ENCODE measurements around the gene LLGL1.
A peak's percentile ranks its signal among the peaks of the same experiment; 100 is the strongest.

Gene LLGL1

DNA sequence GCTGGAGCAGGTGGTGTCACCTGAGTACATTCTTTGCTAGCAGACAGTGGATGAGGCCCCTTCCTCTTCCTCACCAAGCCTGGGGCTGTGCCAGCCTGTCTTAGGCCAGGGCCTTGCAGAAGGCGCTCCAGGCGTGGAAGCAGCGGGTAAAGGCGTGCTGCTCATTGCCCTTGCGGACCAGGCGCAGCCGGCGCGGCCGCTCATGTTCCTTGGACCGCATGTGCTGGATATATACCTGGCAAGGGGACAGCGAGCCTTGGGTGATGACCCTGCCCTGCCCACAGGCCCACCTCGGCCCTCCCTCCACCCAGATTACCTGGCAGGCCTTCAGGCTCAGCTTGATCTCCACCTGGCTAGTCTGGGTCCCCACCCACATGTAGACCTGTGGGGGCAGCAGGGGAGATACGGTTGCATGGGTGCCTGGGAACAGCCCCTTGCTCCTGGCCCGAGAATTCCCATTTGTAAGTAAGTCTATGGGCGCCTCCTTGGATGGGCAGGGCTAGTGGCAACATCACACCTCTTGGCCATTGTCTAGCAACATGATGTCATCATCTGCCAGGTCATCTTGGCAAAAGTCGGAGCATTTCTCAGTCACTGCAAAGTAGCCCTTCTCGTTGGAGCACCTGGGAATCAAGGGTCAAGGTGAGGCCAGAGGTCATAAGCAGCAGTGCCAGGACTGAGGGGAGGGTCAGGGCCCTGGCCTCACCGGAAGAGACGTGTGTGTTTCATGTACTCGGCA lies 19.8 kb downstream of the LLGL1 start:
- Mint-ChIP-seq H3K27ac (no peak overlapping the region), H3K4me1 (ENCODE audit: low read depth) (peaks cover 24% of the 10 kb centered on the region), H3K27me3 (no peaks in the 10 kb centered on the region), H3K36me3 (ENCODE audit: low read depth) (peaks cover 97% of the 10 kb centered on the region), H3K4me3 (no peak overlapping the region), H3K9me3 (no peaks in the 10 kb centered on the region)
- intact Hi-C loops (cut with micrococcal nuclease): no loop called here

GRCh38 chr17:18246109-18246725 lies 20.8 kb downstream of the LLGL1 start:
- Mint-ChIP-seq H3K4me1 (ENCODE audit: low read depth) (peaks cover 24% of the 10 kb centered on the region), H3K36me3 (ENCODE audit: low read depth) (peaks cover 100% of the 10 kb centered on the region), H3K9me3 (no peaks in the 10 kb centered on the region), H3K4me3 (no peak overlapping the region), H3K27me3 (no peaks in the 10 kb centered on the region), H3K27ac (no peak overlapping the region)
- intact Hi-C loops (cut with micrococcal nuclease): no loop called here

GRCh38 chr17:18246880-18247612 lies 21.6 kb downstream of the LLGL1 start:
- peaks cover 24% of the 10 kb centered on the region for H3K4me1 Mint-ChIP-seq (ENCODE audit: low read depth)
- no peaks in the 10 kb centered on the region for H3K9me3 Mint-ChIP-seq
- no peaks in the 10 kb centered on the region for H3K27me3 Mint-ChIP-seq
- H3K4me3 Mint-ChIP-seq: no peak overlapping the region
- peaks cover 100% of the 10 kb centered on the region for H3K36me3 Mint-ChIP-seq (ENCODE audit: low read depth)
- no peak overlapping the region for H3K27ac Mint-ChIP-seq
- intact Hi-C loops (cut with micrococcal nuclease): no loop called here

DNA sequence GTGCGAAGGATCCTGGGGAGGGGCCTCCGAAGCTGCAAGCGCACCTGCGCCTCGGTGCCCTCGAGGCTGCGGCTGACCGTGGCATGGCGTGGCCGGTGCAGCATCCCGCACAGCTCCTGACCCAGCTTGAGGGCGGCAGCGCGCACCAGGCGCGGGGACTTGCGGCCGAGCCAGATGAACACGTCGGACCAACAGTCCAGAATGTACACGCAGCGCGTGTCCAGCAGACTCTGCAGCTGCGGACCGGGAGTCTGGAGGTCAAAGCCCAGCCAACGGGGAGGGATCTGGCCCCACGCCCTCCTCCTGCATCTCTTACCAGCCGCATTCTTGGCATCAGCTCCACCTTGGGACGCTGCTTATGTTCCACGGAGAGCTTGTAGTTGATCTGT lies 22.2 kb downstream of the LLGL1 start:
- H3K4me3 Mint-ChIP-seq: no peak overlapping the region
- H3K36me3 Mint-ChIP-seq (ENCODE audit: low read depth): peaks cover 100% of the 10 kb centered on the region
- H3K27me3 Mint-ChIP-seq: no peaks in the 10 kb centered on the region
- H3K4me1 Mint-ChIP-seq (ENCODE audit: low read depth): peaks cover 24% of the 10 kb centered on the region
- H3K27ac Mint-ChIP-seq: no peak overlapping the region
- no peaks in the 10 kb centered on the region for H3K9me3 Mint-ChIP-seq
- intact Hi-C loops (cut with micrococcal nuclease): no loop called here

GRCh38 chr17:18248300-18248731 lies 22.9 kb downstream of the LLGL1 start:
- Mint-ChIP-seq H3K9me3 (no peaks in the 10 kb centered on the region), H3K4me3 (no peak overlapping the region), H3K27ac (no peak overlapping the region), H3K27me3 (no peaks in the 10 kb centered on the region), H3K4me1 (ENCODE audit: low read depth) (peaks cover 24% of the 10 kb centered on the region), H3K36me3 (ENCODE audit: low read depth) (peaks cover 100% of the 10 kb centered on the region)
- intact Hi-C loops (cut with micrococcal nuclease): no loop called here

DNA sequence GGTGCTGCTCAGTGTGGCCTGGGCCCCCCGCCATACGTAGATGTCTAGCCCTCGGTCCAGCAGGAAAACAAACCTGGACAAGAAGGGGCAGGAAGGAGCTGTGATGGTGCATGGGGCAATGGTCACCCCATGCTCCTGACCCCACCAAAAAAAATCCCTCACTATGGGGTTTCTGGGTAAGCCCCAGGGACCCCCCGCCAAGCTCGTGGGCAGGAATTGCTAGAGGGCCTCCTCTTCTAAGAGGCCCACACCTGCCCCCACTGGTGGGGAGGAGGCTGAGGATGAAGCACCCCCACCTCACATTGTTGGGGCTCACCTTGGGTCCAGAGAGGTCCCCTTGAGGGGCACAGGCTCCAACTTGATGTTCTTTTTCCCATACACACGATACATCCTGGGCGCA lies 23.4 kb downstream of the LLGL1 start:
- no peaks in the 10 kb centered on the region for H3K9me3 Mint-ChIP-seq
- no peaks in the 10 kb centered on the region for H3K27me3 Mint-ChIP-seq
- intact Hi-C loops (cut with micrococcal nuclease): no loop called here
- H3K27ac Mint-ChIP-seq: no peak overlapping the region
- peaks cover 100% of the 10 kb centered on the region for H3K36me3 Mint-ChIP-seq (ENCODE audit: low read depth)
- no peak overlapping the region for H3K4me3 Mint-ChIP-seq
- H3K4me1 Mint-ChIP-seq (ENCODE audit: low read depth): peaks cover 24% of the 10 kb centered on the region

DNA sequence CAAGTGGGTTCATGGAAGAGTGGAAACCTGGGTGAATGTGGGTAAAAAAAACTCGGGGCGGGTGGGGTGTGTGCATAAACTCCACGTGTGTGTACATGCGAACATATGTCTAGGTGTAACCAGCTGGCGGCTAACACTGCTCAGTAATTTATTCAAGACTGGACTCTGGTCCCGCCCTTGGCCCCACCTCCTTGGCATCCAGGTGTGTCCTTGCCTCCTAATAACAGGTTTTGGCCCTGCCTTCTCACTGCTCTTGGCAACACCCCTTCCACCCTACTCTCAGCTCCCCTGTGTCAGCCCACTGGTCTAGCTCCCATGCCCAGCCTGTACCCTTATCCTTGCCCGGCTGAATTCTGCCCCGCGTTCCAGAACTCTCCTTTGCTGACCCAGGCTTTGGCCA lies 24.8 kb downstream of the LLGL1 start:
- peaks cover 100% of the 10 kb centered on the region for H3K36me3 Mint-ChIP-seq (ENCODE audit: low read depth)
- no peak overlapping the region for H3K27ac Mint-ChIP-seq
- H3K9me3 Mint-ChIP-seq: no peaks in the 10 kb centered on the region
- H3K4me1 Mint-ChIP-seq (ENCODE audit: low read depth): peaks cover 24% of the 10 kb centered on the region
- H3K4me3 Mint-ChIP-seq: no peak overlapping the region
- H3K27me3 Mint-ChIP-seq: no peaks in the 10 kb centered on the region
- intact Hi-C loops (cut with micrococcal nuclease): no loop called here

- no peaks in the 10 kb centered on the region for H3K27me3 Mint-ChIP-seq
- H3K9me3 Mint-ChIP-seq: no peaks in the 10 kb centered on the region
- no peak overlapping the region for H3K4me3 Mint-ChIP-seq
- peaks cover 24% of the 10 kb centered on the region for H3K4me1 Mint-ChIP-seq (ENCODE audit: low read depth)
- peaks cover 100% of the 10 kb centered on the region for H3K36me3 Mint-ChIP-seq (ENCODE audit: low read depth)
- H3K27ac Mint-ChIP-seq: no peak overlapping the region
- intact Hi-C loops (cut with micrococcal nuclease): no loop called here
Observed at GRCh38 chr17:18250708-18251107, 25.3 kb downstream of the LLGL1 start.

DNA sequence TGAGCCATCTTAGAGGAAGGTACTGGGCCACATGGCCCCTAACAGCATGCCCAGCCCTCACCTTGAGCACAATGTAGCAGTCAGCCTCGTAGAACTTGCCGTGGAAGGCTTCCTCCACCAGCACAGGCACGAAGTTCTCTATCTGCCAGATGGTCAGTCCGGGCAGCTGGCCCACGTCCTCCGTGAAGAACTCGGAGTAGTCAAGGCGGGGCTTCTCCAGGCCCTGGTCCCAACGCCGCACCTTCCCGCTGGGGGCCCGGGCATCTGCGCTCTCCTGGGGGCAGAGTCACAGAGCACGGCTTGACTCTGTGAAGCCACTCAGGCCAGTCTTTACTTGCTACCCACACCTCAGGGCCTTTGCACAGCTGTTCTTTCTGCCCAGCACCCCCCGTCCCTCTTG lies 25.8 kb downstream of the LLGL1 start:
- Mint-ChIP-seq H3K4me3 (no peak overlapping the region), H3K27ac (no peak overlapping the region), H3K27me3 (no peaks in the 10 kb centered on the region), H3K9me3 (no peaks in the 10 kb centered on the region), H3K36me3 (ENCODE audit: low read depth) (peaks cover 100% of the 10 kb centered on the region), H3K4me1 (ENCODE audit: low read depth) (peaks cover 24% of the 10 kb centered on the region)
- intact Hi-C loops (cut with micrococcal nuclease): no loop called here

GRCh38 chr17:18252160-18252559 lies 26.7 kb downstream of the LLGL1 start:
- Mint-ChIP-seq H3K9me3 (no peaks in the 10 kb centered on the region), H3K36me3 (ENCODE audit: low read depth) (peaks cover 100% of the 10 kb centered on the region), H3K4me3 (no peak overlapping the region), H3K4me1 (ENCODE audit: low read depth) (peaks cover 30% of the 10 kb centered on the region), H3K27me3 (no peaks in the 10 kb centered on the region), H3K27ac (no peak overlapping the region)
- intact Hi-C loops (cut with micrococcal nuclease): no loop called here

- no peak overlapping the region for H3K27ac Mint-ChIP-seq
- intact Hi-C loops (cut with micrococcal nuclease): no loop called here
- H3K36me3 Mint-ChIP-seq (ENCODE audit: low read depth): peaks cover 100% of the 10 kb centered on the region
- no peaks in the 10 kb centered on the region for H3K27me3 Mint-ChIP-seq
- H3K4me1 Mint-ChIP-seq (ENCODE audit: low read depth): peaks cover 29% of the 10 kb centered on the region
- H3K9me3 Mint-ChIP-seq: no peaks in the 10 kb centered on the region
- H3K4me3 Mint-ChIP-seq: no peak overlapping the region
Observed at GRCh38 chr17:18253187-18253884, 27.9 kb downstream of the LLGL1 start.

DNA sequence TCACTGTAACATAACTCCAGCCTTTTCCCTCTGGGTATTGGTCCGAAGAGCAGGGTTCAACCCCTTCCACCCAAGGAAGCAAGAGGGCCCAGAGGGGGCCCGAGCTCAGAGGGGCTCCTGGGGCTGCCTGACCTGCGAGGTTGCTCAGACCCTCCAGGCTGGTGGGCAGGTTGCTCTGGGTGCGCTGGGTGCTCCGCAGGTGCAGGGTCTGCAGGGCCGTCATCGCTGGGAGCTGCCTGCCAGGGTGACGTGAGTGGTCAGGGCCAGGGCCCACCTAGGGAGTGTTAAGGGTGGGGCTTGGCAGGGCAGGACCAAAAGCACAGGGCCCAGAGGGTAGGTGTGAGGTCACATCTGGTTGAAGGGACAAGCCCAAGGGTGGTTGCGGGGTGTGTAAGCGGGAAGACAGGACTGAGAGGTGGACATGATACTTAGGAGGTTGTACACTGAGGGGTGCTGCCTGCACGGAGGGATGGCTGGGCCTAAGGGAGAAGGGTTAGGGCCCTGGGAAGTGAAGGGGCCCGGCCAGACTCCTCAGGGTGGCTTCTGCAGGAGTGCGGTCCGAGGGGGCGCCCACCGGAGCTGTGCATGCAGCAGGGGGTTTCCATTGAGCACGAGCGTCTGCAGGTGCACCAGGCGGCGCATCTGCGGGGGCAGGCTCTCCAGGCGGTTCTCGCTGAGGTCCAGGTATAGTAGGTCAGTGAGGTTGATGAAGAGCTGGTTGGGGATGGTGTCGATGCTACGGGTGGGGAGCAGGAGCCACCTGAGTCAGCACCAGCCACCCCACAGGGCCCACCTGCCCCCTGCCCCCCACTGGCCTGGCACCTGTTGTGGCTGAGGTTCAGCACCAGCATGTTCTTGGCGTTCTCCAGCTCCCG lies 28.7 kb downstream of the LLGL1 start:
- no peak overlapping the region for H3K27ac Mint-ChIP-seq
- no peak overlapping the region for H3K4me3 Mint-ChIP-seq
- intact Hi-C loops (cut with micrococcal nuclease): no loop called here

GRCh38 chr17:18254888-18255649 lies 29.6 kb downstream of the LLGL1 start:
- intact Hi-C loops (cut with micrococcal nuclease): no loop called here
- H3K9me3 Mint-ChIP-seq: no peaks in the 10 kb centered on the region
- peaks cover 82% of the 10 kb centered on the region for H3K36me3 Mint-ChIP-seq (ENCODE audit: low read depth)
- H3K27me3 Mint-ChIP-seq: no peaks in the 10 kb centered on the region
- H3K4me1 Mint-ChIP-seq (ENCODE audit: low read depth): peaks cover 28% of the 10 kb centered on the region
- H3K27ac Mint-ChIP-seq: peak overlapping the region; percentile 30
- no peak overlapping the region for H3K4me3 Mint-ChIP-seq

More for the DNA sequence above, 28.7 kb downstream of the LLGL1 start:
- peaks cover 26% of the 10 kb centered on the region for H3K4me1 Mint-ChIP-seq (ENCODE audit: low read depth)
- no peaks in the 10 kb centered on the region for H3K9me3 Mint-ChIP-seq
- peaks cover 91% of the 10 kb centered on the region for H3K36me3 Mint-ChIP-seq (ENCODE audit: low read depth)
- no peaks in the 10 kb centered on the region for H3K27me3 Mint-ChIP-seq

Data from dendritic cell treated with granulocyte-macrophage colony-stimulating factor and Interleukin-4, amounts not matched to agents 40 ng/mL and 50 ng/mL, for 4 days (primary cell).